Measurements from ENCODE around the gene DDAH1. TPM values are rescaled to one million over a fixed set of nuclear protein-coding genes. Genes with fewer than 3 reads are reported as not detected.

DDAH1 gene
- 6.0 and 27.3 TPM in 2 replicates for total RNA-seq

GRCh38 chr1:85465099-85465785 lies at the start of gene DDAH1:
Gene DDAH1, minus strand, starts transcription at chr1:85465159. Its CDS starts 114 bp downstream, at chr1:85465045.

GRCh38 chr1:85276215-85276977 lies 188.6 kb downstream of the DDAH1 start, which contains the start of gene BCL10:
Gene BCL10, minus strand, starts transcription at chr1:85276632. Its CDS starts 280 bp downstream, at chr1:85276352.

Other genes with a start within 250 kb of the DDAH1 start
- gene C1orf52, start 205.5 kb downstream of the DDAH1 start, total RNA-seq, result 8.1 and 21.6 TPM in 2 replicates
- gene BCL10, start 188.5 kb downstream of the DDAH1 start, total RNA-seq, result 26.7 and 34.3 TPM in 2 replicates
- 84.6 and 114 TPM in 2 replicates for gene CCN1, start 115.6 kb upstream of the DDAH1 start, total RNA-seq
- gene ZNHIT6, start 243.3 kb upstream of the DDAH1 start, total RNA-seq, result 6.7 and 10.9 TPM in 2 replicates